22Rv1 (cell line): Measurements from ENCODE around the gene GDF9.

ENCODE experiments used
- ZFX ChIP-seq: fragments of 450-650 bp; IDR thresholded peaks from 2 replicates; pipeline ENCODE4 v1.6.1; 2017; ENCODE audit warnings: antibody characterized with exemption, borderline replicate concordance
- TF ChIP-seq, protein P1 (sequence below): fragments of 450-650 bp; IDR thresholded peaks from 2 replicates; pipeline ENCODE4 v1.5.1; 2017; ENCODE audit warnings: mild to moderate bottlenecking

DNA sequence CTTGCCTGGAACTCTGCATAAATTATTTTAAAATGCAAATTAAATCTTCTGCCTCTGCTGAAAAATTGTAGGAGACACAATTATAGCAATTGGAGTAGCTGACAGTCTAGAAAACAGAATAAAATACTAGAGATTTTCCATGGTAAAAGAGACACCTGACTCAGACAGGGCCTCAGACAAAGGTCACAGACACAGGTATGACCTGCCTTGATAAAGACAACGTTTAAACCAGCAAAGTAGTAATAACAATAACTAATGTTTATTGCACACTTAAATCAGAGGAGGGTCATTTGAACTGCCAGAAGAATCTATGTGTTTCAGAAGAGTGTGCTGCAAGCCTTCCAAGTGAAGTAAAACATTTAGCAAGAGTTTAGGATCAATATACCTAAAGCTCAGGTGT is 49.3 kb downstream of the GDF9 start:
- TF ChIP-seq ZFX, result no peak
- TF ChIP-seq, protein P1, sequence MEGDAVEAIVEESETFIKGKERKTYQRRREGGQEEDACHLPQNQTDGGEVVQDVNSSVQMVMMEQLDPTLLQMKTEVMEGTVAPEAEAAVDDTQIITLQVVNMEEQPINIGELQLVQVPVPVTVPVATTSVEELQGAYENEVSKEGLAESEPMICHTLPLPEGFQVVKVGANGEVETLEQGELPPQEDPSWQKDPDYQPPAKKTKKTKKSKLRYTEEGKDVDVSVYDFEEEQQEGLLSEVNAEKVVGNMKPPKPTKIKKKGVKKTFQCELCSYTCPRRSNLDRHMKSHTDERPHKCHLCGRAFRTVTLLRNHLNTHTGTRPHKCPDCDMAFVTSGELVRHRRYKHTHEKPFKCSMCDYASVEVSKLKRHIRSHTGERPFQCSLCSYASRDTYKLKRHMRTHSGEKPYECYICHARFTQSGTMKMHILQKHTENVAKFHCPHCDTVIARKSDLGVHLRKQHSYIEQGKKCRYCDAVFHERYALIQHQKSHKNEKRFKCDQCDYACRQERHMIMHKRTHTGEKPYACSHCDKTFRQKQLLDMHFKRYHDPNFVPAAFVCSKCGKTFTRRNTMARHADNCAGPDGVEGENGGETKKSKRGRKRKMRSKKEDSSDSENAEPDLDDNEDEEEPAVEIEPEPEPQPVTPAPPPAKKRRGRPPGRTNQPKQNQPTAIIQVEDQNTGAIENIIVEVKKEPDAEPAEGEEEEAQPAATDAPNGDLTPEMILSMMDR, result no peak
